GM12878 (cell line): ENCODE data around the gene MOXD1. TPM values are rescaled to one million over a fixed set of nuclear protein-coding genes. Genes with fewer than 3 reads are reported as not detected.

ENCODE experiments used
- ATAC-seq: fragments of 200-7000 bp; cut with Tn5 transposase; 3 replicates; pipeline ENCODE4 v1.9.1; 2020; ENCODE audit warnings: mild to moderate bottlenecking, moderate library complexity
- BruUV-seq: library from RNA; stranded (reverse); fragments of 400-500 nt; replicated peaks from 2 replicates; lab custom pipeline; 2021; lab: Mats Ljungman, UMichigan
- CTCF ChIA-PET: fragments of 300-600 bp; sonication (Branson Sonifier 250); formaldehyde crosslinking; extraction: SDS; loops from one replicate; lab custom pipeline; 2021; ENCODE audit warnings: inconsistent platforms; lab: Yijun Ruan, JAX
- POLR2A ChIA-PET: fragments of 350-600 bp; formaldehyde crosslinking; extraction: SDS; loops from one replicate; lab custom pipeline; 2021; ENCODE audit warnings: inconsistent platforms; lab: Charles Lee
- RAD21 ChIA-PET: fragments of 300-600 bp; sonication (Branson Sonifier 250); formaldehyde crosslinking; loops from one replicate; lab custom pipeline; 2023; ENCODE audit warnings: antibody characterized with exemption; ENCODE audit not compliant: unreplicated experiment; lab: Charles Lee
- SMC1A ChIA-PET: fragments of 300-600 bp; sonication (Branson Sonifier 250); formaldehyde crosslinking; loops from one replicate; lab custom pipeline; 2023; ENCODE audit not compliant: unreplicated experiment, uncharacterized antibody; lab: Charles Lee
- DNase-seq: peaks from one replicate; pipeline ENCODE4 v3.0.0-alpha.2; 2011; ENCODE audit warnings: low read depth, low spot score
- FAIRE-seq: peaks from 3 replicates; lab custom pipeline; 2011; peaks lifted over from hg19 to GRCh38; lab: Jason Lieb, UNC
- H2AFZ ChIP-seq: 2 replicates; pipeline ENCODE4 v1.6.0; 2011; ENCODE audit warnings: low read depth, low read length, control low read depth; ENCODE audit not compliant: control insufficient read depth
- H3K27ac ChIP-seq: 2 replicates; pipeline ENCODE4 v1.5.1; 2011; ENCODE audit warnings: control low read depth; ENCODE audit not compliant: control insufficient read depth, insufficient read depth
- H3K27me3 ChIP-seq, 2 experiments: replicated peaks in 1 of 2; 2 replicates each; pipeline versions ENCODE4 v1.6.0 to v1.6.1; 2011; ENCODE audit warnings: low read length in 1 of 2; ENCODE audit not compliant: control insufficient read depth in 2 of 2, insufficient read depth in 2 of 2
- H3K36me3 ChIP-seq, 2 experiments: 2 replicates each; pipeline ENCODE4 v1.5.1; 2011; ENCODE audit warnings: low read length in 1 of 2; ENCODE audit not compliant: control insufficient read depth in 2 of 2, insufficient read depth in 2 of 2
- H3K4me1 ChIP-seq: 2 replicates; pipeline ENCODE4 v1.6.1; 2011; ENCODE audit warnings: mild to moderate bottlenecking, low read length, moderate library complexity, mixed read lengths; ENCODE audit not compliant: control insufficient read depth, insufficient read depth
- H3K4me2 ChIP-seq: 2 replicates; pipeline ENCODE4 v1.6.0; 2011; ENCODE audit warnings: control low read depth; ENCODE audit not compliant: control insufficient read depth, insufficient read depth
- H3K4me3 ChIP-seq: fragments of 200-600 bp; sonication (generic); 2 replicates; pipeline ENCODE4 v1.5.1; 2016
- H3K79me2 ChIP-seq: 2 replicates; pipeline ENCODE4 v1.6.0; 2011; ENCODE audit warnings: low read length; ENCODE audit not compliant: control insufficient read depth, insufficient read depth
- H3K9ac ChIP-seq: 2 replicates; pipeline ENCODE4 v1.8.0; 2011; ENCODE audit warnings: low read length, control low read depth, mixed read lengths; ENCODE audit not compliant: control insufficient read depth, insufficient read depth
- H3K9me3 ChIP-seq: replicated peaks from 3 replicates; pipeline ENCODE4 v1.5.1; 2011; ENCODE audit warnings: mild to moderate bottlenecking, low read length; ENCODE audit not compliant: control insufficient read depth, insufficient read depth
- H4K20me1 ChIP-seq: 2 replicates; pipeline ENCODE4 v1.6.0; 2011; ENCODE audit not compliant: control insufficient read depth, insufficient read depth
- CBX3 ChIP-seq: fragments of 200-600 bp; sonication (generic); IDR thresholded peaks from 2 replicates; pipeline ENCODE4 v1.6.1; 2016; ENCODE audit warnings: low read depth, borderline replicate concordance
- EGR1 ChIP-seq, 2 experiments: IDR thresholded peaks; 1 replicate in 1 of 2; 2 replicates in 1 of 2; pipeline ENCODE4 v1.6.1; 2011 to 2012; ENCODE audit warnings: low read depth in 2 of 2, low read length in 2 of 2, borderline replicate concordance in 1 of 2, mild to moderate bottlenecking in 1 of 2, moderate library complexity in 1 of 2
- RAD21 ChIP-seq: IDR thresholded peaks from 2 replicates; pipeline ENCODE4 v1.6.1; 2011; ENCODE audit warnings: mild to moderate bottlenecking, low read depth, low read length, moderate library complexity; ENCODE audit not compliant: insufficient read depth
- SMC3 ChIP-seq: IDR thresholded peaks from 2 replicates; pipeline ENCODE4 v1.6.1; 2011; ENCODE audit warnings: low read length, improper control_type of control experiment, borderline replicate concordance
- ZNF24 ChIP-seq: fragments of 450-650 bp; IDR thresholded peaks from 2 replicates; pipeline ENCODE4 v1.6.1; 2017; ENCODE audit warnings: antibody characterized with exemption, mild to moderate bottlenecking
- WGBS: methylation state at CpG from one replicate; pipeline ENCODE4 v1.1.6; 2016; ENCODE audit warnings: low lambda C conversion rate; ENCODE audit not compliant: insufficient replicate concordance, insufficient coverage; ENCODE audit errors: missing lambda C conversion rate; 5-methylcytosine and 5-hydroxymethylcytosine counted together
- in situ Hi-C: fragments of 300-500 bp; cut with MboI; formaldehyde crosslinking; loops from 9 replicates; pipeline ENCODE4 v1.14.3; 2018; ENCODE audit warnings: mixed read lengths
- intact Hi-C: fragments of 100-400 bp; cut with micrococcal nuclease; formaldehyde crosslinking; loops from one replicate; pipeline ENCODE4 v1.14.2; 2022; ENCODE audit not compliant: unreplicated experiment
- polyA plus RNA-seq, 11 experiments: library from polyadenylated mRNA; depleted of rRNA in 4 of 11; unstranded in 6 of 11; stranded (reverse) in 5 of 11; fragments of >200 nt; fragmentation: Nextera tagmentation in 4 of 11; fragmentation: Illumina TruSeq in 1 of 11; extraction: Ambion mirVana in 4 of 11; extraction: Trizol in 1 of 11; gene quantifications; 1 replicate in 1 of 11; 2 replicates in 10 of 11; pipeline versions ENCODE4 v1.2.1 to v1.2.3, GENCODE V29; 2011 to 2016; ENCODE audit warnings: inconsistent platforms in 2 of 11, missing spikeins in 2 of 11, low read depth in 1 of 11
- total RNA-seq, 4 experiments: library from RNA; depleted of rRNA in 3 of 4; stranded (reverse); fragments of >200 nt in 3 of 4; fragmentation: Illumina TruSeq in 1 of 4; extraction: Trizol in 1 of 4; gene quantifications; 2 replicates each; pipeline versions ENCODE4 v1.2.1 to v1.2.3, GENCODE V29; 2013 to 2021
- TF ChIP-seq, protein P1 (sequence below), 3 experiments: IDR thresholded peaks in 2 of 3; conservative IDR thresholded peaks in 1 of 3; 2 replicates each; pipeline ENCODE4 v1.5.1; 2011; ENCODE audit warnings: low read depth in 3 of 3, low read length in 3 of 3, mild to moderate bottlenecking in 3 of 3, control low read depth in 2 of 3, moderate library complexity in 2 of 3, inconsistent platforms in 1 of 3, mixed read lengths in 1 of 3; ENCODE audit not compliant: control insufficient read depth in 2 of 3, insufficient read depth in 1 of 3; ENCODE audit errors: extremely low read depth in 1 of 3

Gene MOXD1
- total and polyA plus RNA-seq, 10 of the 15 experiments (the other 5 are each of a cell fraction or from before 2014, with no cell fraction given): 0.03 to 2.1 (median 0.64) TPM

DNA sequence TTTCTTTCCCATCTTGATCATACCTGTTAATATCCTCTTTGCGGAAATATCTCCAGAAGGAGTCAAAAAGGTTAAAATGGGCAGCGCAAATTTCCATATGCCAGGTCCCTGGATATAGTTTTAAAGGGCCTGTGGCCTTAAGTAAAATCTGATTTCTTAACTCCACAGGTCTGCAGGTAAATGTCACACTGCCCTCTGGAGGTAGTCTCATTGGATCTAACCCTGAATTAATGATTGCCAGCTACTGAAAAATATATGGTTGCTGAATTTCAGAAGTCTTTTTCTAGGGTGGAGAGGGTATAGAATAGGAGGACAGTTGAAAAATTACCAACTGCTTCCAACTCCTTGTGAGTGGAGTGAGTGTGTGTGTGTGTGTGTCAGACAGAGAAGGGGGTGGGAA is 8.5 kb downstream of the MOXD1 start:
- Histone ChIP-seq H4K20me1 (no peaks in the 10 kb centered on the region), H2AFZ (no peak overlapping the region), H3K36me3 (no peaks in the 10 kb centered on the region), H3K9me3 (peaks cover 9% of the 10 kb centered on the region)
- CTCF ChIA-PET: interaction anchor here (0.6 to 2.9 kb wide), 14 partner anchors 8 to 300 kb away, joined by 3 to 11 read pairs (median 4); no protein-coding TSS in a partner anchor
- DNase-seq (no peak), ATAC-seq (peak; percentile 27; the same call in 2 of the 3 replicates)
- intact Hi-C loops (loop anchor here (1.0 kb wide), 1 partner anchor 92 kb away; no protein-coding TSS in a partner anchor), in situ Hi-C loops (no loop called here)
- 71% methylated on average over 2 of the region's 2 CpGs for WGBS
- POLR2A ChIA-PET: no interaction called here
- TF ChIP-seq EGR1 (IDR thresholded peaks at IDR 0.05; ENCODE audit: borderline replicate concordance in 1 of 2, low read depth in 2 of 2, low read length in 2 of 2) (no peak), SMC3 (peak; percentile 44; the same call in 1 of the 2 replicates), RAD21 (peak; percentile 37), ZNF24 (peak; percentile 82), CBX3 (no peak)
- TF ChIP-seq, protein P1, sequence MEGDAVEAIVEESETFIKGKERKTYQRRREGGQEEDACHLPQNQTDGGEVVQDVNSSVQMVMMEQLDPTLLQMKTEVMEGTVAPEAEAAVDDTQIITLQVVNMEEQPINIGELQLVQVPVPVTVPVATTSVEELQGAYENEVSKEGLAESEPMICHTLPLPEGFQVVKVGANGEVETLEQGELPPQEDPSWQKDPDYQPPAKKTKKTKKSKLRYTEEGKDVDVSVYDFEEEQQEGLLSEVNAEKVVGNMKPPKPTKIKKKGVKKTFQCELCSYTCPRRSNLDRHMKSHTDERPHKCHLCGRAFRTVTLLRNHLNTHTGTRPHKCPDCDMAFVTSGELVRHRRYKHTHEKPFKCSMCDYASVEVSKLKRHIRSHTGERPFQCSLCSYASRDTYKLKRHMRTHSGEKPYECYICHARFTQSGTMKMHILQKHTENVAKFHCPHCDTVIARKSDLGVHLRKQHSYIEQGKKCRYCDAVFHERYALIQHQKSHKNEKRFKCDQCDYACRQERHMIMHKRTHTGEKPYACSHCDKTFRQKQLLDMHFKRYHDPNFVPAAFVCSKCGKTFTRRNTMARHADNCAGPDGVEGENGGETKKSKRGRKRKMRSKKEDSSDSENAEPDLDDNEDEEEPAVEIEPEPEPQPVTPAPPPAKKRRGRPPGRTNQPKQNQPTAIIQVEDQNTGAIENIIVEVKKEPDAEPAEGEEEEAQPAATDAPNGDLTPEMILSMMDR (IDR thresholded peaks at IDR 0.05 in 2 of 3, conservative IDR thresholded peaks at IDR 0.05 in 1 of 3; ENCODE audit: control insufficient read depth in 2 of 3, extremely low read depth in 1 of 3, insufficient read depth in 1 of 3, low read depth in 3 of 3, low read length in 3 of 3): peak in 1 of 3 experiments; percentile 21; a peak in 1 of 6 replicates
- TF ChIP-seq, all 136 proteins: peak for 4
- Histone ChIP-seq H3K27ac (no peak overlapping the region), H3K9ac (no peak overlapping the region), H3K4me1 (no peaks in the 10 kb centered on the region), H3K4me2 (no peak overlapping the region), H3K4me3 (no peak overlapping the region), H3K79me2 (no peaks in the 10 kb centered on the region; the same call in 1 of the 2 replicates), H3K27me3 (no peaks in the 10 kb centered on the region)
- no peak for FAIRE-seq
- SMC1A ChIA-PET: interaction anchor here (0.5 to 3.0 kb wide), 11 partner anchors 10 to 133 kb away, joined by 3 to 18 read pairs (median 4); no protein-coding TSS in a partner anchor
- RAD21 ChIA-PET: interaction anchor here (0.9 to 1.4 kb wide), 3 partner anchors 91 to 113 kb away, joined by 3 read pairs; no protein-coding TSS in a partner anchor
- no TSS peak for BruUV-seq
